PC-9 (cell line): ENCODE data around the gene PCNX1. TPM values are rescaled to one million over a fixed set of nuclear protein-coding genes. Genes with fewer than 3 reads are reported as not detected.

ENCODE experiments used
- BruUV-seq: library from RNA; stranded (reverse); fragments of 400-500 nt; replicated peaks from 2 replicates; lab custom pipeline; 2021; lab: Mats Ljungman, UMichigan
- CTCF ChIA-PET: fragments of 300-600 bp; sonication (Branson Sonifier 250); formaldehyde crosslinking; loops from one replicate; lab custom pipeline; 2022; ENCODE audit warnings: antibody characterized with exemption; lab: Charles Lee
- POLR2A ChIA-PET: fragments of 300-600 bp; sonication (Branson Sonifier 250); formaldehyde crosslinking; loops from one replicate; lab custom pipeline; 2022; ENCODE audit warnings: antibody characterized with exemption; ENCODE audit not compliant: unreplicated experiment; lab: Charles Lee
- DNase-seq, 2 experiments: peaks; one replicate each; pipeline versions ENCODE4 v3.0.0 to v3.0.0-alpha.2; 2015 to 2022; ENCODE audit warnings: mixed read lengths in 1 of 2
- H2AFZ ChIP-seq: fragments of 200-600 bp; sonication (generic); 2 replicates; pipeline ENCODE4 v1.8.1; 2017; ENCODE audit warnings: antibody characterized with exemption
- H3F3A ChIP-seq: fragments of 200-600 bp; sonication (generic); 2 replicates; pipeline ENCODE4 v1.8.1; 2017; ENCODE audit warnings: antibody characterized with exemption, mild to moderate bottlenecking, low read depth; ENCODE audit not compliant: insufficient read depth
- H3K27ac ChIP-seq: fragments of 200-600 bp; sonication (generic); 2 replicates; pipeline ENCODE4 v1.6.1; 2016; ENCODE audit warnings: mixed run types
- H3K27me3 ChIP-seq: fragments of 200-600 bp; sonication (generic); 2 replicates; pipeline ENCODE4 v1.6.1; 2016; ENCODE audit warnings: low read depth, mixed run types; ENCODE audit not compliant: insufficient read depth
- H3K36me3 ChIP-seq: fragments of 200-600 bp; sonication (generic); 2 replicates; pipeline ENCODE4 v1.6.1; 2016; ENCODE audit warnings: low read depth, mixed run types
- H3K4me1 ChIP-seq: fragments of 200-600 bp; sonication (generic); replicated peaks from 2 replicates; pipeline ENCODE4 v1.6.1; 2016; ENCODE audit warnings: mixed run types; ENCODE audit not compliant: insufficient read depth
- H3K4me2 ChIP-seq: fragments of 200-600 bp; sonication (generic); 2 replicates; pipeline ENCODE4 v1.6.1; 2017; ENCODE audit warnings: mixed run types
- H3K4me3 ChIP-seq: fragments of 200-600 bp; sonication (generic); 2 replicates; pipeline ENCODE4 v1.6.1; 2016; ENCODE audit warnings: mixed run types
- H3K79me2 ChIP-seq: fragments of 200-600 bp; sonication (generic); 2 replicates; pipeline ENCODE4 v1.6.1; 2017; ENCODE audit warnings: low read depth, mixed run types
- H3K9me2 ChIP-seq: fragments of 200-600 bp; sonication (generic); 2 replicates; pipeline ENCODE4 v1.8.1; 2017; ENCODE audit warnings: mild to moderate bottlenecking; ENCODE audit not compliant: insufficient read depth
- H3K9me3 ChIP-seq: fragments of 200-600 bp; sonication (generic); 2 replicates; pipeline ENCODE4 v1.8.1; 2016; ENCODE audit warnings: low read depth; ENCODE audit not compliant: insufficient read depth
- H4K20me1 ChIP-seq: fragments of 200-600 bp; sonication (generic); 2 replicates; pipeline ENCODE4 v1.8.1; 2017; ENCODE audit not compliant: insufficient read depth
- EZH2 ChIP-seq: fragments of 200-600 bp; sonication (generic); IDR thresholded peaks from 2 replicates; pipeline ENCODE4 v1.8.0; 2017; ENCODE audit warnings: antibody characterized with exemption, low read depth
- intact Hi-C: fragments of 100-400 bp; cut with micrococcal nuclease; formaldehyde crosslinking; loops from one replicate; pipeline ENCODE4 v1.10.0; 2022; ENCODE audit not compliant: unreplicated experiment
- total RNA-seq: library from RNA; stranded (reverse); gene quantifications from 2 replicates; pipeline ENCODE4 v1.2.3, GENCODE V29; 2021
- TF ChIP-seq, protein P1 (sequence below): fragments of 200-600 bp; sonication (generic); conservative IDR thresholded peaks from 2 replicates; pipeline ENCODE4 v1.6.1; 2017; ENCODE audit warnings: mixed run types, antibody characterized with exemption, mild to moderate bottlenecking, moderate library complexity

Gene PCNX1
- total RNA-seq, 1 experiment from 2014 or later: 37.6 TPM

GRCh38 chr14:70995211-70995610 lies 88.0 kb downstream of the PCNX1 start:
- Histone ChIP-seq H3K9me2 (no peaks in the 10 kb centered on the region), H3K27me3 (no peaks in the 10 kb centered on the region), H3F3A (no peaks in the 10 kb centered on the region), H3K4me2 (no peak overlapping the region), H3K27ac (no peak overlapping the region), H3K4me1 (no peaks in the 10 kb centered on the region), H3K36me3 (no peaks in the 10 kb centered on the region), H3K4me3 (no peak overlapping the region), H3K9me3 (no peaks in the 10 kb centered on the region), H4K20me1 (no peaks in the 10 kb centered on the region), H2AFZ (no peak overlapping the region), H3K79me2 (no peaks in the 10 kb centered on the region)
- DNase-seq: no peak
- TF ChIP-seq EZH2: no peak
- TF ChIP-seq, protein P1, sequence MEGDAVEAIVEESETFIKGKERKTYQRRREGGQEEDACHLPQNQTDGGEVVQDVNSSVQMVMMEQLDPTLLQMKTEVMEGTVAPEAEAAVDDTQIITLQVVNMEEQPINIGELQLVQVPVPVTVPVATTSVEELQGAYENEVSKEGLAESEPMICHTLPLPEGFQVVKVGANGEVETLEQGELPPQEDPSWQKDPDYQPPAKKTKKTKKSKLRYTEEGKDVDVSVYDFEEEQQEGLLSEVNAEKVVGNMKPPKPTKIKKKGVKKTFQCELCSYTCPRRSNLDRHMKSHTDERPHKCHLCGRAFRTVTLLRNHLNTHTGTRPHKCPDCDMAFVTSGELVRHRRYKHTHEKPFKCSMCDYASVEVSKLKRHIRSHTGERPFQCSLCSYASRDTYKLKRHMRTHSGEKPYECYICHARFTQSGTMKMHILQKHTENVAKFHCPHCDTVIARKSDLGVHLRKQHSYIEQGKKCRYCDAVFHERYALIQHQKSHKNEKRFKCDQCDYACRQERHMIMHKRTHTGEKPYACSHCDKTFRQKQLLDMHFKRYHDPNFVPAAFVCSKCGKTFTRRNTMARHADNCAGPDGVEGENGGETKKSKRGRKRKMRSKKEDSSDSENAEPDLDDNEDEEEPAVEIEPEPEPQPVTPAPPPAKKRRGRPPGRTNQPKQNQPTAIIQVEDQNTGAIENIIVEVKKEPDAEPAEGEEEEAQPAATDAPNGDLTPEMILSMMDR: no peak
- no TSS peak for BruUV-seq
- intact Hi-C loops: no loop called here
- POLR2A ChIA-PET: no interaction called here
- CTCF ChIA-PET: no interaction called here

- no peak overlapping the region for H3K4me2 ChIP-seq
- ChIA-PET CTCF (no interaction called here), POLR2A (no interaction called here)
- BruUV-seq: no TSS peak
- no peaks in the 10 kb centered on the region for H3K79me2 ChIP-seq
- no peak for DNase-seq
- H2AFZ ChIP-seq: no peak overlapping the region
- no peaks in the 10 kb centered on the region for H3F3A ChIP-seq
- H3K4me3 ChIP-seq: no peak overlapping the region
- H3K27ac ChIP-seq: no peak overlapping the region
- H3K9me2 ChIP-seq: no peaks in the 10 kb centered on the region
- no peaks in the 10 kb centered on the region for H3K27me3 ChIP-seq
- H3K36me3 ChIP-seq: no peaks in the 10 kb centered on the region
- intact Hi-C loops: no loop called here
- H3K9me3 ChIP-seq: no peaks in the 10 kb centered on the region
- no peaks in the 10 kb centered on the region for H3K4me1 ChIP-seq
- H4K20me1 ChIP-seq: no peaks in the 10 kb centered on the region
- TF ChIP-seq EZH2: no peak
Measured at GRCh38 chr14:70995671-70996070, 88.4 kb downstream of the PCNX1 start.

DNA sequence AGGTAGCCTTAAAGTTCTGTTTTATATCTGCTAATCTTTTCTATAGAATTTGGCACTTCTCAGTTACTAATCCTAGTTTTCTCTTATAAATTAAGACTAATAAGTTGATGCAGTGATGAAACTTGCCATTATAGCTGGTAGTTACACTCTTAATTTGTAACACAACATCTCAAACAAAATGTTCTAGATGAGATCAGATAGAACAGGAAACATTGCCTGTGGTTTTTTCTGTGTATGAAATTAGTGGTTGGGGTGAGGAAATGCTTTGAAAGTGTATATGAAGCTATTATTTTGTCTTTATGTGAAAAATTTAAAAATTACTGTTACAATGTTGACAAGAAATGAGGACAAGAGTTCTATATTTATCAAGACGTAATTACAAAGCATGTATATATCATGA lies 91.9 kb downstream of the PCNX1 start:
- no peaks in the 10 kb centered on the region for H4K20me1 ChIP-seq
- no peaks in the 10 kb centered on the region for H3K79me2 ChIP-seq
- BruUV-seq: no TSS peak
- DNase-seq: no peak
- H3K36me3 ChIP-seq: no peaks in the 10 kb centered on the region
- no peak overlapping the region for H3K4me2 ChIP-seq
- POLR2A ChIA-PET: no interaction called here
- H3K9me3 ChIP-seq: no peaks in the 10 kb centered on the region
- no peak overlapping the region for H2AFZ ChIP-seq
- no peaks in the 10 kb centered on the region for H3K9me2 ChIP-seq
- CTCF ChIA-PET: no interaction called here
- no peaks in the 10 kb centered on the region for H3F3A ChIP-seq
- intact Hi-C loops: no loop called here
- TF ChIP-seq, protein P1: no peak
- TF ChIP-seq EZH2: no peak
- H3K4me3 ChIP-seq: no peak overlapping the region
- H3K4me1 ChIP-seq: no peaks in the 10 kb centered on the region
- no peaks in the 10 kb centered on the region for H3K27me3 ChIP-seq
- no peak overlapping the region for H3K27ac ChIP-seq

- no peak overlapping the region for H2AFZ ChIP-seq
- TF ChIP-seq, protein P1: no peak
- no peak for TF ChIP-seq EZH2
- ChIA-PET POLR2A (no interaction called here), CTCF (no interaction called here)
- H3K9me3 ChIP-seq: no peaks in the 10 kb centered on the region
- no peaks in the 10 kb centered on the region for H3K9me2 ChIP-seq
- H3F3A ChIP-seq: no peaks in the 10 kb centered on the region
- intact Hi-C loops: no loop called here
- H4K20me1 ChIP-seq: no peaks in the 10 kb centered on the region
- no peak overlapping the region for H3K4me3 ChIP-seq
- no TSS peak for BruUV-seq
- no peaks in the 10 kb centered on the region for H3K36me3 ChIP-seq
- no peaks in the 10 kb centered on the region for H3K79me2 ChIP-seq
- H3K4me2 ChIP-seq: no peak overlapping the region
- DNase-seq: no peak
- H3K27me3 ChIP-seq: no peaks in the 10 kb centered on the region
- no peaks in the 10 kb centered on the region for H3K4me1 ChIP-seq
- H3K27ac ChIP-seq: no peak overlapping the region
Measured at GRCh38 chr14:71000091-71000490, 92.8 kb downstream of the PCNX1 start.
